ENCODE data around the gene ARF1. TPM values are rescaled to one million over a fixed set of nuclear protein-coding genes. Genes with fewer than 3 reads are reported as not detected.
A peak's percentile ranks its signal among the peaks of the same experiment; 100 is the strongest.

The ARF1 gene
- polyA plus RNA-seq, 3 donors: 289 to 357 (median 319) TPM

- no peak overlapping the region for H3K27ac ChIP-seq (ENCODE audit: low read depth, low read length)
- 88 to 98% (median 89%) methylated on average over 13 of the region's 13 CpGs for WGBS, 3 donors
Measured at GRCh38 chr1:228094432-228095016, 12.0 kb downstream of the ARF1 start.

GRCh38 chr1:228095161-228095560 is 12.7 kb downstream of the ARF1 start:
- no peak overlapping the region for H3K27ac ChIP-seq (ENCODE audit: low read depth, low read length)
- 94 to 98% (median 96%) methylated on average over 4 of the region's 4 CpGs for WGBS, 3 donors

DNA sequence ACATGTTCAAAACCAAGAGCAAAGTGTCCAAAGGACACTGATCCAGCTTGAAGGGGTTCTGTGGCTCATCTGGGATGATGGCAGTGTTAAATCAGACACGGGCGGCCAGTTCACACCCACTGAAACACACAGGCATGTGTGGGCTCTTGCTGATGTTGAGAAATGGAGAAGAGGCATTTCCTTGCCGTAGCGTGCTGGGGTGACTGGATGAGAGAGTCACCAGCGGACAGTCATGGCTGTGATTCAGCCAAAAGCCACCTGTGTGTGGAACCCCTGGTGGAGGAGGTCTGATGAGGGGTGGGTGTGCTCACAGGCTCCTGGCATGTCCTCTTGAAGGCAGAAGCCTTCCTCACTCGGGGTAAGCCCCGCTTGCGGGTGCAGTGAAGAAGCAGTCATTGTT is 13.4 kb downstream of the ARF1 start:
- H3K27ac ChIP-seq (ENCODE audit: low read depth, low read length): no peak overlapping the region
- WGBS, 3 donors: 81 to 92% (median 88%) methylated on average over 8 of the region's 8 CpGs

DNA sequence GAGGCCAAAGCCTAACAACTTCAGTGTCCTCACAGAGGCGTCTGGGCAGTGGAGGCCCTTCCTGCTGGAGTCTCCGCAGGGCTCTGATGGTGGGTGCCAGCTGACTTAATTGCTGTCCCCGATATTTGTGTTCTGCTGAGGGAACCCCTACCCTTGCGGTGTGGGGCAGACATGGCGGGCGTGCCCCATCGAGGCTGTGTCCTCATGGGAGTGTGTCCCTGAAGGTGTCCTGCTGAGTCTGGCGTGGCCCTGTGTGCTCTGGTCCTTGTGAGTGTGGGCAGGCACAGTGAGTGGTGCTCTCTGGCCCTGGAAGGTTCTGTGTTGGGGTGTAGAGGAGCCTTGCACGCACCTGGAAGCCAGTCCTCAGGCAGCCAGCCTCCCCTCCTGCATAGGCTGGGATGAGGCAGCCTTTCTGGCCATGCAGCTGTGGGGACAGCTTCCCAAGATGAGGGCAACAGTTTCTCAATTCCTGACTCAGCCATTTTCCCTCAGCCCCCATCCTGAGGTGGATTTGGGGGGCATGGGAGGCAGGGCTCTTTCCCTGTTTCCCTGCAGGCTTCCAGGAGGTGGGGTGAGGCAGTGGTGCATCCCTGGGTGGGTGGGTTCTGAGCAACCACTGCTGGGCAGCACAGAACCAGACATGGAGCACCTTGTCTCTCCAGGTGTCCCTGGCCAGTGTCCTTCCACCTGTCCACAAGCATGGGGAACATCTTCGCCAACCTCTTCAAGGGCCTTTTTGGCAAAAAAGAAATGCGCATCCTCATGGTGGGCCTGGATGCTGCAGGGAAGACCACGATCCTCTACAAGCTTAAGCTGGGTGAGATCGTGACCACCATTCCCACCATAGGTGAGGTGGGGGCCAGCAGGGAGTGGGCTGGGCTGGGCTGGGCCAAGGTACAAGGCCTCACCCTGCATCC is 14.2 kb downstream of the ARF1 start:
- 83 to 95% (median 91%) methylated on average over 13 of the region's 13 CpGs for whole genome bisulfite sequencing, 3 donors
- H3K27ac ChIP-seq (ENCODE audit: low read depth, low read length): no peak overlapping the region

DNA sequence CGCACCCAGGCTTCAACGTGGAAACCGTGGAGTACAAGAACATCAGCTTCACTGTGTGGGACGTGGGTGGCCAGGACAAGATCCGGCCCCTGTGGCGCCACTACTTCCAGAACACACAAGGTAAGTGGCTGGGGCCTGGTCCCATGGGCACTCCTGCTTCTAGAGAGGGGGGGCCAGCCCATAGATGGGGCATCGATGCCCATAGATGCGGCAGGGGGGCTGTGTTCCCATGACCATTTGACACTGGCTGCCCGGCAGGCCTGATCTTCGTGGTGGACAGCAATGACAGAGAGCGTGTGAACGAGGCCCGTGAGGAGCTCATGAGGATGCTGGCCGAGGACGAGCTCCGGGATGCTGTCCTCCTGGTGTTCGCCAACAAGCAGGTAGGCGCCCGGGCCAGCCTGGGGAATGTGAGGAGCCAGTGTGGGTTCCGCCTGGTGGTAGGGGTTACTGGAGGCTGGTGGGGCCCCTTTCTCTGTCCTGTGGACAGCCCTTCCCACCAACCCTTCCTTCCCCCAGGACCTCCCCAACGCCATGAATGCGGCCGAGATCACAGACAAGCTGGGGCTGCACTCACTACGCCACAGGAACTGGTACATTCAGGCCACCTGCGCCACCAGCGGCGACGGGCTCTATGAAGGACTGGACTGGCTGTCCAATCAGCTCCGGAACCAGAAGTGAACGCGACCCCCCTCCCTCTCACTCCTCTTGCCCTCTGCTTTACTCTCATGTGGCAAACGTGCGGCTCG is 15.0 kb downstream of the ARF1 start:
- WGBS, 3 donors: 79 to 91% (median 90%) methylated on average over 34 of the region's 34 CpGs
- no peak overlapping the region for H3K27ac ChIP-seq (ENCODE audit: low read depth, low read length)

GRCh38 chr1:228098323-228098931 is 15.9 kb downstream of the ARF1 start:
- no peak overlapping the region for H3K27ac ChIP-seq (ENCODE audit: low read depth, low read length)
- 87 to 89% (median 88%) methylated on average over 28 of the region's 28 CpGs for WGBS, 3 donors

- no peak overlapping the region for H3K27ac ChIP-seq (ENCODE audit: low read depth, low read length)
- WGBS, 3 donors: 51 to 71% (median 70%) methylated on average over 4 of the region's 4 CpGs
Measured at GRCh38 chr1:228099331-228099732, 16.8 kb downstream of the ARF1 start.

DNA sequence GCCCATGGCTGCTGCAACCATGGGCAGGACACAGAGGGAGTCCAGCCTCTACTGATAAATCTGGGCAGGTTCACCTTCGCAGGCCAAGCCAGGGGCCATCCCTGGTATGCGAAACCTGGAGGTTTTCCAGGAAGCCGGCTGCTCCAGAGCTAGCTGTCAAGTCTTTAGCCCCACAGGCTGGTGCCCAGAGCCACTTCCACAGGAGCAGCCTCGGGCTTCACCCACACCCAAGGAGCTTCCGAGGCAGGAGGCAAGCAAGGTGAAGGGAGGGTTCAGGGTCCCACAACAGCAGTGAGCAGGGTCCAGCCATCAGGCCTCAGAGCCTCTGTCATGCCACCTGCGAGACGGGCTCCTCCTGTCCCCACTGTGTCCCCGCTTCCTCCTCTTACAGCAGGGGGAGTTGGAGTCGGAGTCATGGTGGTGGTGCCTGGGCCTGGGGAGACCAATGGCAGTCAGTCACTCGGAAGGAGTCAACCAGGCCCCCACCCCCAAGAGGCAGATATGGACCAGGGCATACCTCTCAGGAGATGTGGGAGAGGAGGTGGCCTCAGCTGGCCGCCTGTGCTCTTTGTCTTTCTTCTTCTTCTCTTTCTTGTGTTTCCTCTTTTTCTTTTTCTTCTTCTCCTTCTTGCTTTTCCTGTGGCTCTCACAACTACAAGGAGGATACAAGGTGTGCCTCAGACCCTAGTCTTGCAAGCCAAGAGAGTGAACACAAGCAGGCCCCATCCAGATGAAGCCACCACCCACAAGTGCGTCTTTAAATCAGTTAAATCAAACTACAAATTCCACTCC is 18.5 kb downstream of the ARF1 start:
- H3K27ac ChIP-seq (ENCODE audit: low read depth, low read length): no peak overlapping the region
- WGBS, 3 donors: 61 to 80% (median 80%) methylated on average over 12 of the region's 12 CpGs

DNA sequence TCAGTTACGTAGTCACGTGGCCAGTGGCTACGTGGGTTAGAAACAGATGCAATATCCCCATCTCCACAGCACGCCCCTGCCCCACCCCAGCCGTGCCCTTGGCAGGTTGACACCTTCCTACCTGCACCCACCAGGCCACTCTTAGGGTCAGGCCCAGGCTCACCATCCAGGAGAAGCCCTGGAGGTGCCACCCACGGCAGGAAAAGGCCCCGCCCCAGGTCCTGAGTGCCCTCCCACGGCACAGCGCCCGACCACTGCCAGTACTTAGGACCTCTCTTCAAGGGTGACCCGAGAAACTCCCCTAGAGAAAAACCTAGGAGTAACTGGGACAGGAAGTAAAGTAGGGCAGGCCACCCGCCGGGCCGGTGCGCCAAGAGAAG is 19.1 kb downstream of the ARF1 start:
- WGBS, 3 donors: 36 to 49% (median 45%) methylated on average over 12 to 15 of the region's 15 CpGs
- H3K27ac ChIP-seq (ENCODE audit: low read depth, low read length): no peak overlapping the region

GRCh38 chr1:228101994-228102790 is 19.7 kb downstream of the ARF1 start:
- WGBS, 3 donors: 1 to 8% (median 3%) methylated on average over 63 to 73 of the region's 73 CpGs
- peak overlapping the region; percentile 66 for H3K27ac ChIP-seq (ENCODE audit: low read depth, low read length)

GRCh38 chr1:228102791-228103620 is 20.5 kb downstream of the ARF1 start, which contains the start of gene C1orf35:
Gene C1orf35 (minus strand): TSS chr1:228103325. CDS start chr1:228103227, 98 bp downstream.
- WGBS, 3 donors: 0% methylated on average over 95 to 104 of the region's 104 CpGs
- peak within 1 kb of the TSS; percentile 66 for H3K27ac ChIP-seq (ENCODE audit: low read depth, low read length)

- WGBS, 3 donors: 55 to 69% (median 56%) methylated on average over 7 of the region's 7 CpGs
- no peak overlapping the region for H3K27ac ChIP-seq (ENCODE audit: low read depth, low read length)
Measured at GRCh38 chr1:228104526-228105269, 22.2 kb downstream of the ARF1 start.

GRCh38 chr1:228105270-228105995 is 22.9 kb downstream of the ARF1 start:
- 76 to 79% (median 78%) methylated on average over 9 of the region's 9 CpGs for WGBS, 3 donors
- no peak overlapping the region for H3K27ac ChIP-seq (ENCODE audit: low read depth, low read length)

DNA sequence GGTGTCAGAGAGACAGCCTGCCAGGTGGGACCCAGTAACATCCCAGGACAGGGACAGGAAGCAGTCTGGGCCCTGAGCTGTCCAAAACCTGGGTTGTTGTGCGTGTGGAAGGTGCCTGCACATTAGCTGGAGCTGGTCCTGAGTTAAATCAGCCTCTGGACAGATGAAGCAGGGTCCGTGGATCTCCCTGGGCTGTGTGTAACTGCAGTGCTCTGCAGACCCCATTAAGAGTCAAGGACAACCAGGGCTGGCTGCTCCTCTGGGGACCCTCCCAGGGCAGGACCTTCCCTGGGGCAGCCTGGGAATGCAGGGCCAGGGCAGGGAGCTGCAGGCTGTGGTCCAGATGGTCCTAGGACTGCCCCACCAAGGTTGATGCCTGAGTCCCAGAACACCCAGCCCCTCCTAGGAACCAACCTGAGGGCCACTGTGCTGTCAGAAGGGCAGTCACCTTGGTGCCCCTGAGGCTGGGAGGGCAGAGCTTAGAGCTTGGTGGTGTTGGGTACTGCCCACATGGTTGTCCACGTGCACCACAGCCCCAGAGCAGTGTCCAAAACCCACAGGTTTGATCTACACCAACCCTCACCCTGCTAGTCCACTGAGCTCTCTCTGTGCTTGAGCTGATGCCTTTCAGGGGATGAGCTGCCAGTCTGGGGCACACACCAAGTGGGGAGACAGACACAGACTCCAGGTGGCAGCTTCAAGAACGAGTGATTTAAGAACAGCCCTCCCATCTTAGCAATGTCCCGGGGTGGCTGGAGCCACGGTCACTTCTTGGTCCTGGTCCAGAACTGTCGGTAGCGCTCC is 23.7 kb downstream of the ARF1 start:
- H3K27ac ChIP-seq (ENCODE audit: low read depth, low read length): no peak overlapping the region
- WGBS, 3 donors: 84 to 85% (median 85%) methylated on average over 8 of the region's 8 CpGs

- H3K27ac ChIP-seq (ENCODE audit: low read depth, low read length): no peak overlapping the region
- 85 to 89% (median 88%) methylated on average over 9 of the region's 9 CpGs for WGBS, 3 donors
Measured at GRCh38 chr1:228106800-228107054, 24.2 kb downstream of the ARF1 start.

Data from adipose tissue (tissue), 3 donors.